Osteocyte (in vitro differentiated cells): Measurements from ENCODE around the gene PIGB. TPM values are rescaled to one million over a fixed set of nuclear protein-coding genes. Genes with fewer than 3 reads are reported as not detected.

Experiments
- DNase-seq: peaks from one replicate; pipeline ENCODE4 v3.0.0; 2021; ENCODE audit warnings: mixed read lengths; ENCODE audit not compliant: unreplicated experiment; ENCODE audit errors: extremely low spot score
- H3K27ac Mint-ChIP-seq: one replicate; pipeline ENCODE4 v1.8.0; 2021; ENCODE audit warnings: mild to moderate bottlenecking, mixed read lengths; ENCODE audit not compliant: unreplicated experiment
- H3K27me3 Mint-ChIP-seq: one replicate; pipeline ENCODE4 v1.8.0; 2021; ENCODE audit warnings: mixed read lengths; ENCODE audit not compliant: unreplicated experiment
- H3K36me3 Mint-ChIP-seq: one replicate; pipeline ENCODE4 v1.8.0; 2021; ENCODE audit warnings: mixed read lengths; ENCODE audit not compliant: unreplicated experiment
- H3K4me1 Mint-ChIP-seq: one replicate; pipeline ENCODE4 v1.8.0; 2021; ENCODE audit warnings: mixed read lengths; ENCODE audit not compliant: unreplicated experiment
- H3K4me3 Mint-ChIP-seq: one replicate; pipeline ENCODE4 v1.8.0; 2021; ENCODE audit warnings: mild to moderate bottlenecking, moderate library complexity, mixed read lengths; ENCODE audit not compliant: unreplicated experiment
- H3K9me3 Mint-ChIP-seq: one replicate; pipeline ENCODE4 v1.8.0; 2021; ENCODE audit warnings: mixed read lengths; ENCODE audit not compliant: unreplicated experiment
- CTCF ChIP-seq: fragments of 200-600 bp; sonication (generic); IDR thresholded peaks from 2 replicates; pipeline ENCODE4 v1.5.0; 2021; ENCODE audit warnings: antibody characterized with exemption, mild to moderate bottlenecking, moderate library complexity
- total RNA-seq: library from RNA; stranded (reverse); gene quantifications from 2 replicates; pipeline ENCODE4 v1.2.1, GENCODE V29; 2021

PIGB gene
- total RNA-seq, 1 donor from 2014 or later = 15.9 TPM

- no peak for TF ChIP-seq CTCF
- Mint-ChIP-seq H3K4me3 (peak overlapping the region; percentile 52), H3K27me3 (no peaks in the 10 kb centered on the region), H3K36me3 (peaks cover 7% of the 10 kb centered on the region), H3K4me1 (peaks cover 27% of the 10 kb centered on the region), H3K27ac (no peak overlapping the region), H3K9me3 (no peaks in the 10 kb centered on the region)
- DNase-seq = no peak
Observed at GRCh38 chr15:55320238-55320550, 1.2 kb downstream of the PIGB start.

GRCh38 chr15:55320963-55321362 is 1.9 kb downstream of the PIGB start:
- H3K4me1 Mint-ChIP-seq = peaks cover 23% of the 10 kb centered on the region
- no peaks in the 10 kb centered on the region for H3K9me3 Mint-ChIP-seq
- peaks cover 7% of the 10 kb centered on the region for H3K36me3 Mint-ChIP-seq
- no peak overlapping the region for H3K27ac Mint-ChIP-seq
- DNase-seq = no peak
- H3K27me3 Mint-ChIP-seq = no peaks in the 10 kb centered on the region
- H3K4me3 Mint-ChIP-seq = no peak overlapping the region
- TF ChIP-seq CTCF = no peak

GRCh38 chr15:55322467-55322866 is 3.4 kb downstream of the PIGB start:
- DNase-seq = no peak
- TF ChIP-seq CTCF = no peak
- Mint-ChIP-seq H3K27ac (no peak overlapping the region), H3K4me1 (peaks cover 19% of the 10 kb centered on the region), H3K4me3 (no peak overlapping the region), H3K27me3 (no peaks in the 10 kb centered on the region), H3K36me3 (peaks cover 3% of the 10 kb centered on the region), H3K9me3 (no peaks in the 10 kb centered on the region)

- no peak for DNase-seq
- H3K4me3 Mint-ChIP-seq = no peak overlapping the region
- TF ChIP-seq CTCF = no peak
- H3K27ac Mint-ChIP-seq = no peak overlapping the region
- H3K4me1 Mint-ChIP-seq = no peaks in the 10 kb centered on the region
- H3K9me3 Mint-ChIP-seq = no peaks in the 10 kb centered on the region
- H3K27me3 Mint-ChIP-seq = no peaks in the 10 kb centered on the region
- peaks cover 12% of the 10 kb centered on the region for H3K36me3 Mint-ChIP-seq
Observed at GRCh38 chr15:55327387-55327786, 8.4 kb downstream of the PIGB start.

- H3K27ac Mint-ChIP-seq = no peak overlapping the region
- no peaks in the 10 kb centered on the region for H3K9me3 Mint-ChIP-seq
- H3K36me3 Mint-ChIP-seq = peaks cover 26% of the 10 kb centered on the region
- H3K27me3 Mint-ChIP-seq = no peaks in the 10 kb centered on the region
- TF ChIP-seq CTCF = no peak
- no peaks in the 10 kb centered on the region for H3K4me1 Mint-ChIP-seq
- H3K4me3 Mint-ChIP-seq = no peak overlapping the region
- DNase-seq = no peak
Observed at GRCh38 chr15:55334371-55334770, 15.3 kb downstream of the PIGB start.
